ENCODE measurements around the gene INPP5D.

Gene INPP5D

GRCh38 chr2:233168445-233168844, 108.3 kb downstream of the INPP5D start:
- no peak overlapping the region for H3K4me3 ChIP-seq (ENCODE audit: low read depth, low read length)

DNA sequence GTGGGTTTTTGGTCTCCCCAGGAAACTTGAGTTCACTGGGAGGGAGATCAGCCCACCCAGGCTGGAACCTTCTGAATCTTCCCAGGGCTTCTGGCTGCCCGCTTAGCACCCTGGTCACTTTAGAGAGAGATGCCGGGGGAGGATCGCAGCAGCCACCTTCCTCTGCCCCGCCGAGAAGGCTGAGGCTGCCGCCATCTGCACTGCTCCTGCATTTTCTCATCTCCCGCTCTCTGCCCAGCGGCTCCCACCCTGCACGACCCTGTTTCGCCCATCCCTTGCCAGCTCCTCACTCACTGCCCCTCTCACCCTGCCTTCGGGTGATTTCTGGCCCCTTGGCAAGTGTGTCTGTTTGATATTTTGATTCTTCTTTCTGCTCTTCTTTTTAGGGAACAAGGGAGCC, 108.8 kb downstream of the INPP5D start:
- no peak overlapping the region for H3K27ac ChIP-seq
- no peak for TF ChIP-seq CTCF (IDR thresholded peaks at IDR 0.05; ENCODE audit: low read depth, low read length)
- H3K36me3 ChIP-seq, result peaks cover 10% of the 10 kb centered on the region
- no peak overlapping the region for H3K4me3 ChIP-seq (ENCODE audit: low read depth, low read length)
- H3K9me3 ChIP-seq (ENCODE audit: severe bottlenecking), result no peaks in the 10 kb centered on the region
- no peak for DNase-seq
- no peaks in the 10 kb centered on the region for H3K27me3 ChIP-seq (ENCODE audit: insufficient read depth, low read depth, severe bottlenecking)

More at GRCh38 chr2:233168445-233168844, 108.3 kb downstream of the INPP5D start:
- TF ChIP-seq CTCF (IDR thresholded peaks at IDR 0.05; ENCODE audit: low read depth, low read length), result no peak
- DNase-seq, result no peak
- Histone ChIP-seq H3K9me3 (ENCODE audit: severe bottlenecking) (no peaks in the 10 kb centered on the region), H3K36me3 (peaks cover 10% of the 10 kb centered on the region), H3K27me3 (ENCODE audit: insufficient read depth, low read depth, severe bottlenecking) (no peaks in the 10 kb centered on the region), H3K27ac (no peak overlapping the region)

- H3K27ac ChIP-seq, result no peak overlapping the region
- H3K36me3 ChIP-seq, result peaks cover 10% of the 10 kb centered on the region
- no peaks in the 10 kb centered on the region for H3K9me3 ChIP-seq (ENCODE audit: severe bottlenecking)
- TF ChIP-seq CTCF (IDR thresholded peaks at IDR 0.05; ENCODE audit: low read depth, low read length), result no peak
- DNase-seq, result no peak
- no peak overlapping the region for H3K4me3 ChIP-seq (ENCODE audit: low read depth, low read length)
- no peaks in the 10 kb centered on the region for H3K27me3 ChIP-seq (ENCODE audit: insufficient read depth, low read depth, severe bottlenecking)
These were observed 111.2 kb downstream of the INPP5D start for GRCh38 chr2:233171344-233171743.

- H3K36me3 ChIP-seq, result peaks cover 8% of the 10 kb centered on the region; the same call in 1 of the 2 replicates
- no peaks in the 10 kb centered on the region for H3K9me3 ChIP-seq (ENCODE audit: severe bottlenecking)
- no peaks in the 10 kb centered on the region for H3K27me3 ChIP-seq (ENCODE audit: insufficient read depth, low read depth, severe bottlenecking)
- H3K4me3 ChIP-seq (ENCODE audit: low read depth, low read length), result no peak overlapping the region
- DNase-seq, result no peak
- no peak for TF ChIP-seq CTCF (IDR thresholded peaks at IDR 0.05; ENCODE audit: low read depth, low read length)
- H3K27ac ChIP-seq, result no peak overlapping the region
These were observed 113.0 kb downstream of the INPP5D start for GRCh38 chr2:233173115-233173514.

- H3K27ac ChIP-seq, result no peak overlapping the region
- TF ChIP-seq CTCF (IDR thresholded peaks at IDR 0.05; ENCODE audit: low read depth, low read length), result no peak
- H3K4me3 ChIP-seq (ENCODE audit: low read depth, low read length), result no peak overlapping the region
- peaks cover 4% of the 10 kb centered on the region; the same call in 1 of the 2 replicates for H3K36me3 ChIP-seq
- no peaks in the 10 kb centered on the region for H3K27me3 ChIP-seq (ENCODE audit: insufficient read depth, low read depth, severe bottlenecking)
- DNase-seq, result no peak
- no peaks in the 10 kb centered on the region for H3K9me3 ChIP-seq (ENCODE audit: severe bottlenecking)
These were observed 114.0 kb downstream of the INPP5D start for GRCh38 chr2:233174137-233174536.

All from WERI-Rb-1 (cell line).